Endothelial cell of umbilical vein (primary cell): Measurements from ENCODE around the gene CCDC157. TPM values are rescaled to one million over a fixed set of nuclear protein-coding genes. Genes with fewer than 3 reads are reported as not detected.

Source experiments
- BruUV-seq: library from RNA; stranded (reverse); fragments of 400-500 nt; replicated peaks from 2 replicates; lab custom pipeline; 2021; lab: Mats Ljungman, UMichigan
- CTCF ChIA-PET: fragments of 300-600, 350-600 bp; sonication (Branson Sonifier 250); formaldehyde crosslinking; loops from one replicate; lab custom pipeline; 2021; ENCODE audit warnings: antibody characterized with exemption, inconsistent platforms; lab: Charles Lee
- POLR2A ChIA-PET: fragments of 300-600, 350-600 bp; sonication (Branson Sonifier 250); formaldehyde crosslinking; loops from one replicate; lab custom pipeline; 2021; ENCODE audit warnings: antibody characterized with exemption, inconsistent platforms; lab: Charles Lee
- DNase-seq: peaks from one replicate; pipeline ENCODE4 v3.0.0-alpha.2; 2011; ENCODE audit warnings: low read depth, low spot score
- FAIRE-seq: peaks from 2 replicates; lab custom pipeline; 2011; peaks lifted over from hg19 to GRCh38; lab: Jason Lieb, UNC
- H2AFZ ChIP-seq: 2 replicates; pipeline ENCODE4 v1.6.0; 2012; ENCODE audit warnings: low read depth, low read length, control low read depth, inconsistent platforms
- H3K27ac ChIP-seq: 2 replicates; pipeline ENCODE4 v1.5.1; 2011; ENCODE audit warnings: low read depth, mild to moderate bottlenecking, control low read depth, low read length, moderate library complexity; ENCODE audit not compliant: insufficient read depth
- H3K27me3 ChIP-seq, 2 experiments: 2 replicates each; pipeline versions ENCODE4 v1.6.0 to v1.6.1; 2011; ENCODE audit warnings: low read length in 2 of 2, mixed read lengths in 1 of 2; ENCODE audit not compliant: control insufficient read depth in 2 of 2, insufficient read depth in 2 of 2
- H3K36me3 ChIP-seq, 2 experiments: 2 replicates in 1 of 2; 3 replicates in 1 of 2; pipeline ENCODE4 v1.5.1; 2011; ENCODE audit warnings: low read length in 2 of 2, mild to moderate bottlenecking in 1 of 2, moderate library complexity in 1 of 2; ENCODE audit not compliant: control insufficient read depth in 2 of 2, insufficient read depth in 2 of 2; ENCODE audit errors: extremely low read depth in 1 of 2
- H3K4me1 ChIP-seq: 3 replicates; pipeline ENCODE4 v1.5.1; 2011; ENCODE audit warnings: mild to moderate bottlenecking, low read length; ENCODE audit not compliant: control insufficient read depth, insufficient read depth; ENCODE audit errors: extremely low read depth
- H3K4me2 ChIP-seq: 2 replicates; pipeline ENCODE4 v1.6.1; 2011; ENCODE audit warnings: low read length, control low read depth, mixed read lengths; ENCODE audit not compliant: insufficient read depth
- H3K4me3 ChIP-seq, 3 experiments: fragments of 200-600 bp in 1 of 3; sonication (generic), shearing (Covaris generic) in 1 of 3; replicated peaks in 1 of 3; 2 replicates each; pipeline ENCODE4 v1.5.1; 2011 to 2016; ENCODE audit warnings: control low read depth in 3 of 3, low read length in 3 of 3, mild to moderate bottlenecking in 2 of 3, inconsistent platforms in 1 of 3, low read depth in 1 of 3, moderate library complexity in 1 of 3; ENCODE audit not compliant: insufficient read depth in 1 of 3
- H3K79me2 ChIP-seq: 2 replicates; pipeline ENCODE4 v1.6.0; 2012; ENCODE audit warnings: low read length, inconsistent platforms; ENCODE audit not compliant: control insufficient read depth, insufficient read depth
- H3K9ac ChIP-seq: replicated peaks from 2 replicates; pipeline ENCODE3; 2011; ENCODE audit warnings: low read length, control low read depth; ENCODE audit not compliant: insufficient read depth; ENCODE audit errors: extremely low read depth
- H3K9me1 ChIP-seq: replicated peaks from 3 replicates; pipeline ENCODE4 v1.6.0; 2011; ENCODE audit warnings: mild to moderate bottlenecking, low read length; ENCODE audit not compliant: control insufficient read depth, insufficient read depth; ENCODE audit errors: extremely low read depth
- H3K9me3 ChIP-seq: replicated peaks from 2 replicates; pipeline ENCODE4 v1.5.1; 2012; ENCODE audit warnings: low read length, inconsistent platforms; ENCODE audit not compliant: control insufficient read depth, insufficient read depth
- H4K20me1 ChIP-seq: replicated peaks from 2 replicates; pipeline ENCODE3; 2011; ENCODE audit warnings: mild to moderate bottlenecking, low read length; ENCODE audit not compliant: control insufficient read depth, insufficient read depth; ENCODE audit errors: extremely low read depth
- CTCF ChIP-seq, 2 donors: IDR thresholded peaks; 1 replicate in 1 of 2; 2 replicates in 1 of 2; pipeline ENCODE4 v1.5.1; 2011; ENCODE audit warnings: low read length in 2 of 2, mild to moderate bottlenecking in 2 of 2, moderate library complexity in 2 of 2, control low read depth in 1 of 2, inconsistent platforms in 1 of 2, low read depth in 1 of 2; ENCODE audit not compliant: insufficient read depth in 1 of 2; ENCODE audit errors: extremely low read depth in 1 of 2
- EZH2 ChIP-seq: IDR thresholded peaks from 2 replicates; pipeline ENCODE4 v1.6.1; 2012; ENCODE audit warnings: borderline replicate concordance, low read depth, mild to moderate bottlenecking, moderate library complexity, low read length, inconsistent platforms; ENCODE audit not compliant: severe bottlenecking
- FOS ChIP-seq: IDR thresholded peaks from 2 replicates; pipeline ENCODE4 v1.6.1; 2011; ENCODE audit warnings: mild to moderate bottlenecking, low read length, moderate library complexity, borderline replicate concordance; ENCODE audit not compliant: insufficient read depth
- GATA2 ChIP-seq: IDR thresholded peaks from 2 replicates; pipeline ENCODE4 v1.7.0; 2011; ENCODE audit warnings: low read depth, mild to moderate bottlenecking, moderate library complexity, mixed read lengths, low read length; ENCODE audit not compliant: insufficient read length, insufficient read depth
- JUN ChIP-seq: IDR thresholded peaks from 2 replicates; pipeline ENCODE4 v1.6.1; 2011; ENCODE audit warnings: borderline replicate concordance, low read depth; ENCODE audit not compliant: insufficient read length, insufficient read depth
- MAX ChIP-seq: IDR thresholded peaks from 2 replicates; pipeline ENCODE4 v1.6.1; 2011; ENCODE audit not compliant: insufficient read depth, insufficient read length
- MYC ChIP-seq: IDR thresholded peaks from one replicate; pipeline ENCODE4 v1.6.1; 2011; ENCODE audit warnings: mild to moderate bottlenecking, low read depth, low read length
- POLR2A ChIP-seq: IDR thresholded peaks from 2 replicates; pipeline ENCODE4 v1.6.1; 2012; ENCODE audit warnings: low read depth, mild to moderate bottlenecking, control low read depth, low read length
- POLR2AphosphoS5 ChIP-seq: IDR thresholded peaks from 2 replicates; pipeline ENCODE4 v1.6.1; 2012; ENCODE audit warnings: low read depth, mild to moderate bottlenecking, control low read depth, low read length, moderate library complexity; ENCODE audit not compliant: insufficient read depth
- dilution Hi-C: fragments of 300-500 bp; cut with MboI; formaldehyde crosslinking; loops from one replicate; pipeline ENCODE4 v1.15.0; 2019; ENCODE audit warnings: low sequenced_read_pairs; ENCODE audit not compliant: extremely low pct_ligation_motif_present
- intact Hi-C: fragments of 100-400 bp; cut with micrococcal nuclease; formaldehyde crosslinking; loops from one replicate; pipeline ENCODE4 v1.10.0; 2022
- polyA plus RNA-seq, 4 experiments: library from polyadenylated mRNA; depleted of rRNA in 3 of 4; stranded (reverse) in 3 of 4; unstranded in 1 of 4; fragments of >200 nt; gene quantifications; 2 replicates each; pipeline versions ENCODE4 v1.2.1 to v1.2.3, GENCODE V29; 2011 to 2012; ENCODE audit warnings: missing spikeins in 1 of 4
- total RNA-seq: library from RNA; stranded (reverse); gene quantifications from 2 replicates; pipeline ENCODE4 v1.2.3, GENCODE V29; 2021

CCDC157 gene
- total and polyA plus RNA-seq, 2 donors (not counting 3 experiments of a cell fraction or from before 2014, with no cell fraction given) = 2.1 to 3.1 TPM

GRCh38 chr22:30424534-30425326, 67.9 kb downstream of the CCDC157 start:
- Histone ChIP-seq H3K27me3 (no peaks in the 10 kb centered on the region), H3K27ac (peak overlapping the region; percentile 61), H3K9ac (peak overlapping the region; percentile 66), H3K4me2 (peak overlapping the region; percentile 8), H3K4me3 (peak overlapping the region; percentile 2 to 37 (median 28)), H2AFZ (peak overlapping the region; percentile 12), H3K36me3 (peaks cover 0 to 7% of the 10 kb centered on the region in 2 experiments), H4K20me1 (no peaks in the 10 kb centered on the region), H3K9me3 (no peaks in the 10 kb centered on the region), H3K9me1 (no peaks in the 10 kb centered on the region), H3K4me1 (peaks cover 57% of the 10 kb centered on the region), H3K79me2 (peaks cover 2% of the 10 kb centered on the region)
- DNase-seq (no peak), FAIRE-seq (peak; percentile 28)
- intact Hi-C loops = loop anchor here (10.0 kb wide), 2 partner anchors 180 to 1040 kb away; partner anchors contain the start of genes AP1B1 and TCN2
- TF ChIP-seq EZH2 = no peak
- peak in 1 of 2 donors; percentile 5 for TF ChIP-seq CTCF (IDR thresholded peaks at IDR 0.05; ENCODE audit: extremely low read depth in 1 of 2, insufficient read depth in 1 of 2, low read depth in 1 of 2, low read length in 2 of 2)
- ChIA-PET POLR2A (interaction anchor here (1.1 to 1.6 kb wide), 4 partner anchors 20 to 137 kb away, joined by 4 to 5 read pairs (median 4); partner anchors contain the start of gene SEC14L2), CTCF (interaction anchor here (0.7 to 4.9 kb wide), 15 partner anchors 9 to 330 kb away, joined by 3 to 58 read pairs (median 10); partner anchors contain the start of genes RNF215 and SEC14L2)
- no TSS peak for BruUV-seq
- dilution Hi-C loops = no loop called here

- Histone ChIP-seq H3K4me3 (peak overlapping the region; percentile 37 to 64 (median 56)), H3K9ac (peak overlapping the region; percentile 66), H2AFZ (peak overlapping the region; percentile 63), H3K9me3 (no peaks in the 10 kb centered on the region), H3K4me2 (peak overlapping the region; percentile 8), H3K27me3 (no peaks in the 10 kb centered on the region), H3K36me3 (peaks cover 0 to 7% of the 10 kb centered on the region in 2 experiments), H3K27ac (peak overlapping the region; percentile 61), H4K20me1 (no peaks in the 10 kb centered on the region), H3K79me2 (peaks cover 2% of the 10 kb centered on the region), H3K9me1 (no peaks in the 10 kb centered on the region), H3K4me1 (peaks cover 51% of the 10 kb centered on the region)
- dilution Hi-C loops (no loop called here), intact Hi-C loops (loop anchor here (10.0 kb wide), 2 partner anchors 180 to 1040 kb away; partner anchors contain the start of genes AP1B1 and TCN2)
- no TSS peak for BruUV-seq
- TF ChIP-seq CTCF (IDR thresholded peaks at IDR 0.05; ENCODE audit: extremely low read depth in 1 of 2, insufficient read depth in 1 of 2, low read depth in 1 of 2, low read length in 2 of 2) (no peak), MAX (no peak), EZH2 (no peak), MYC (no peak), JUN (no peak), FOS (no peak), GATA2 (no peak), POLR2A (no peak), POLR2AphosphoS5 (no peak)
- FAIRE-seq (no peak), DNase-seq (no peak)
- CTCF ChIA-PET = interaction anchor here (0.9 to 4.9 kb wide), 10 partner anchors 9 to 162 kb away, joined by 3 to 58 read pairs (median 22); partner anchors contain the start of genes RNF215 and SEC14L2
- POLR2A ChIA-PET = interaction anchor here (1.6 kb wide), 1 partner anchor 31 kb away, joined by 5 read pairs; no protein-coding TSS in a partner anchor
Observed at GRCh38 chr22:30425327-30425615, 68.5 kb downstream of the CCDC157 start.
